Astrocyte (in vitro differentiated cells and primary cell): ENCODE measurements around the gene MEF2B.

Source experiments
- CTCF ChIP-seq: IDR thresholded peaks from 2 replicates; pipeline ENCODE4 v1.5.1; 2011; ENCODE audit warnings: low read depth, mild to moderate bottlenecking, inconsistent platforms, low read length, moderate library complexity; ENCODE audit not compliant: insufficient read depth
- EZH2 ChIP-seq: IDR thresholded peaks from 2 replicates; pipeline ENCODE4 v1.6.1; 2012; ENCODE audit warnings: mild to moderate bottlenecking, low read length, inconsistent platforms; ENCODE audit not compliant: insufficient read depth

- TF ChIP-seq EZH2: no peak
- TF ChIP-seq CTCF: no peak
Observed at GRCh38 chr19:19186742-19187141, 16.7 kb upstream of the MEF2B start.
